ENCODE measurements around the gene FAM89A. TPM values are rescaled to one million over a fixed set of nuclear protein-coding genes. Genes with fewer than 3 reads are reported as not detected.

Gene FAM89A
- total and polyA plus RNA-seq, 2 of the 8 experiments (the other 6 are each of a cell fraction or from before 2014, with no cell fraction given), result 2.1 to 2.2 TPM

GRCh38 chr1:231037585-231038517, 2.2 kb downstream of the FAM89A start (continued):
- no peak for TF ChIP-seq CHD7 (IDR thresholded peaks at IDR 0.05; ENCODE audit: insufficient replicate concordance, low read length)
- no peak for TF ChIP-seq CEBPB (IDR thresholded peaks at IDR 0.05; ENCODE audit: low read depth, low read length)
- no peak for TF ChIP-seq PHF8 (conservative IDR thresholded peaks at IDR 0.05; ENCODE audit: low read depth, low read length)
- TF ChIP-seq SIX5 (IDR thresholded peaks at IDR 0.05; ENCODE audit: low read depth, low read length), result no peak
- TF ChIP-seq SIN3A (conservative IDR thresholded peaks at IDR 0.05 in 1 of 2, IDR thresholded peaks at IDR 0.05 in 1 of 2; ENCODE audit: low read depth in 1 of 2, low read length in 2 of 2), result no peak
- no peak for TF ChIP-seq TAF7 (optimal IDR thresholded peaks at IDR 0.05; ENCODE audit: borderline replicate concordance, low read depth, low read length)
